ENCODE measurements around the gene XIRP1.
A peak's percentile ranks its signal among the peaks of the same experiment; 100 is the strongest.

Gene XIRP1

DNA sequence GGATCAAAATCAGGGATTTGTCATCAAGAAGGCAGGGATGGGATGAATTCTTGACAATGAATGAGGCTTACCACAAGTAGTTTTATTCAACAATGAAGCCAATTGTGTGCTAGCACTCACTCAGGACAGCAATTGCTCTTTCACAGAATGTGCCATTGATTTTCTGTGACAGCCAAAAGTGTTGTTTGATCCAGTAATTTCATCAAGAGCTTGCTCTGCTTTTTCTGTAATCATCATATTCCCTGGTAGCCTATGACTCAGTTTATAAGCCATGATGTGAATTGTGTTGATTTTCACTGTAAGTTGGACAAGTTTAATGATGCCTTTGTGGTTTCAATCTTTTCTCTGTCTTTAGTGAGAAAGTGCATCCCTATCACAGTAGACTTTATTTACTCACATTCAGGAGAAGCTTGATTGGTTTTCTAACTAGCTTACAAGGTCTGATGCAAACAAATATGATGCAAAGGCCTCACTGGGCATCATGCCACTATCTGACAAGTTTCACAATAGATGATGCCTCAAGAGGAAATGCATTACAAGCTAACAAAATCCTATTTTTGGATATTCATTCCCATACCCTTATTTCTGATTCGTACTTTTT lies 25.4 kb downstream of the XIRP1 start:
- DNase-seq: peak in 5 of 58 donors; percentile 19 to 69 (median 29)

DNA sequence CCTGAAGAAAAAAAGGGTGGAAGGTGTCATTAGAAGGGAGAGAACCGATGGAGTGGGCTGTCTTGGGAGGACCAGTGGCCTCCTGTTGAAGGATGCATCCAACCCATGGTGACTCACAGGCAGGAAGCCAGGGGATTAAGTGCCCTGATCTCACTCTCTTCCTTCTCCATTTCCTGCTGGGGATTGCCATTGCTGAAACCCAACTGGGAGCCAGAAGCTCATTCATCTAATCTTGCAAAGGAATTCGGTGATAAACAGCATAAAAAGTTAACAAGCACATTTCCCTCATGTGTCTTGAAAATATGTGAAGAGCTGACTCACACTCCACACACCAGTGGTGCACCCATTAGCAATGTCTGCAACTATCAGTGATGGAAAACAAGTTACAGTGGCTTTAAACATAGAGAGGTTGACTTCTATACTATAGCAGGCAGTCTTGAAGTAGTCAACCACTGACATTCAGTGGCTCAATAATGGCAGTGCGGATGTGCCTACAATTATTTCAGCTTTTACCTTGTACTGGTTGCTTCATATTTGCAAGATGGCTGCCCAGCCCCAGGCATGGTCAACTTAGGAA lies 26.2 kb downstream of the XIRP1 start:
- no peak for DNase-seq

DNA sequence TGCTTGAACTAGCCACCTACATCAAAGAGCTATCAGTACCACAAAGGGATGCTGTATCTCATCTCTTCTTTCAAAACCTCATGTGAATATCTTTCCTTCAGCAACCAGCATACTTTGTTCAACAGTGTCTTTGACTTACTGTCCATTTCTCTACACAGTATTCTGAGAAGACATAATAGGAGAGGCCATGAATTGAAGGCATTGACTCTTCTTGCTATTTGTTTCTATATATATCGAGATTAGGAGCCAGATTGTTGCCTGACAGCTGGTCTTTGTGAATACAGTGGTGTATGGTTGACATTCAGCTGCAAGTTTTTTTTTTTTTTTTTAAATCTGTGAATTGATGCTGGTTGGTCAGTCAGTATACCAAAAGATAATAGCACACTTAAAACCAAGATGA lies 26.9 kb downstream of the XIRP1 start:
- no peak for DNase-seq

DNA sequence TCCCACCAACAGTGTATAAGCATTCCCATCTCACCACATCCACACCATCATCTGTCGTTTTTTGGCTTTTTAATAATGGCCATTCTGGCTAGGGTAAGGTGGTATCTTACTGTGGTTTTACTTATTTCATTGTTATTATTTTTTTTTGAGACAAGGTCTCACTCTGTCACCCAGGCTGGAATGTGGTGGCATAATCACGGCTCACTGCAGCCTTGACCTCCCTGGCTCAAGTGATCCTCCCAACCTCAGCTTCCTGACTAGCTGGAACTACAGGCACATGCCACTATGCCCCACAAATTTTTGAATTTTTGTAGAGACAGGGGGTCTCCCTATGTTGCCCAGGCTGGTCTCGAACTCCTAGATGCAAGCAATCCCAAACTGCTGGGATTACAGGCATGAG lies 28.0 kb downstream of the XIRP1 start:
- no peak for DNase-seq

DNA sequence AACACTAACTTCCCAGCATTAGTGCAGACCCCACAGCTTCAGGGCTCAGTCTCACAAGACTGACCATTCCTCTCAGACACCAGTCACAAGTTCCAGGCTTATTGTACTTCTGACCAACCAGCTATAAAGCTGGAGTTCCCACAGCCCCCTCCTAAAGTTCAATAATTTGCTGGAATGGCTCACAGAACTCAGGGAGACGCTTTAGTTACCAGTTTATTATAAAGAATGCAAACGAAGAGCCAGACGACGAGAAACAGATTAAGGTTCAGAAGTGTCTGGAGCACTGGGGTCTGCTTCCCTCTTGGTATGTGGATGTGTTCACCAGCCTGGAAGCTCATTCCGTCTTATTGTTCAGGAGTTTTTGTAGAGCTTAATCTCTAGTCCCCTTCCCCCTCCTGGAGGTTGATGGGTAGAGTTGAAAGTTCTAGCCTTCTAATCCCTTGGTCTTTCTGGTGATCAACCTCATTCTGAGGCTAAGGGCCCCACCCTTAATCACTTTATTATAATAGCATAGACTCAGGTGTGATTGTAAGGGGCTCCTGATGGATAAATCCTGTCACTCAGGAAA lies 34.2 kb downstream of the XIRP1 start:
- DNase-seq: no peak

DNA sequence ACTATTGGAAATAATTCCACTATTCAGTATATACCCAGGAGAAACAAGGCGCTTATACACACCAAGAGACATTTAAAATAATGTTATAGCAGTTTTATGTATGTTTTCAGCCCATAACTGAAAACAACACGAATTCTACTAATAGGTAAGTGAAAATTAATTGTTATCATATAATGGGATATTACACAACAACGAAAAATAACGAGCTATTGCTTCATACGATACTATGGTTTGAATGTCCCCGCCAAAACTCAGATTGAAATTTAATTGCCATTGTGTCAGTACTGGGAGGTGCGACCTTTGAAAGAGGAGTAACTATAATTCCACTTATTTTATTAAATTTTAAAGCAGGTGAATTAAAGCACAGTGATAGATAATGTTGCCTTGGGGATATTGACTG lies 35.0 kb downstream of the XIRP1 start:
- no peak for DNase-seq

DNA sequence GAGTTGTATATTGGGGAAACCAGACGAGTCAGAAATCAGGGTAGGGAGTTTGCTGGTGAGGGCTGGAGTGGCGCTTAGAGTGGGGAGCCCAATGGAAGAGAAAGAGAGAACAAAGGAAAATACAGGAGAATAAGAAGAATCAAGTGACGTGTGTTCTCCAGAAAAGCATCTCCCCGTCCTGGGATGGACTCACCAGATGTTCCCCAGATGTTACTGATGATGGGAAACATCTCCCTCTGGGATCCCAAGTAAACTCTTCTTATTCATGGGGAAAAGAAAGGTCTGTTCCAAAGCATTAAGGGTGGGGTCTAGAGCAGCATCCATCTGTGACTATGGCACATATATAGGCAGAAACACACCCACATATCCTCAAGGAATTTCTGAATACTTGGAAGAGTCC lies 36.0 kb downstream of the XIRP1 start:
- DNase-seq: no peak

DNA sequence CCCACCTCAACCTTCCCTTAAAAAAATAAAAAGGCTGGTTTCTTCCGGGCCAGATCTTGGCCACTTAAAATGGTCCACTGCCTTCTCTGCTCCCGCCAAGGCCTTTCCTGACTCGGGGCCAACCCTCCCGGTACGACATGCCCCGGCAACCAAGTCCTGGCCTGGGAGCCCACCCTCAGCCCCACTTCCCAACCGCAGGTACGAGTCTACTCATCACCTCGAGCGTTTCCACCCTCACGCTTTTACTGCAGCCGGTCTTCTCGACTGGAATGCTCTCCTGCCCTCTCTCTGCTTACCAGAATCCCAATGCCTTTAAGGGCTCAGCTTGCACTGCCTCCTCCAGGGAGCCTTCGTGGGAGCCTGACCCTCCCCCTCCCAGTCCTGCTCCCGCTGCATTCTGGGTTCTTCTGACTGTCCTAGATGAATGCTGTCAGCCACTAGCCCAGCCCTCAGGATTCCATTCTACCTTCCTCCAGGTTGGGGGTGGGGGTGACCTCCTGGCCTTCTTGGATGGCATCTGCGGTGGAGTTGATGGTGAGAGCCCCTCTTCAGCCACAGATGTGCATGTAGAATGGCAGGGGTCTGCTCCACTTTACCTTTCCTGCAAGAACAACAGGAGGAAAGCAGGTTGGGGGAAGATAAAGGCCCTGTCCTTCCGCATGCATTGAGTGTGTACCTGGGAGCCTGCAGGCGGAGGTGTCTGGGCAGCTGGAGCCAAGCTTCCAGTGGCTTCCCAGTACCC lies 37.9 kb downstream of the XIRP1 start:
- DNase-seq: peak in 2 of 58 donors; percentile 39 to 55

DNA sequence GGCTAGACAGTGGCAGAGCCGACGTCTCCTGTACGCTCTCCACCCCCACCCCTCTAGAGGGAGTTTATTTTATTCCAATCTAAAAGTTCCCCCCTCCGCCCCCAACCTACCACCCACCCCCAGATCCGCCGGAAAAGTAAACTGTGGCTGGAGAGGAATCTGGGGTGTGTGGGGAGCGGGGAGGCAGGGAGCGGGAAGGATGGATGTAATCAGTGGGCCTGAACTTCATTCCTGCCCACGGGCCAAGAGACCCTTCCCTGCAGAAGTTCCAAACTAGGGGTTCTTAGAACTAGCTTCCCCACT lies 38.5 kb downstream of the XIRP1 start:
- no peak for DNase-seq

DNA sequence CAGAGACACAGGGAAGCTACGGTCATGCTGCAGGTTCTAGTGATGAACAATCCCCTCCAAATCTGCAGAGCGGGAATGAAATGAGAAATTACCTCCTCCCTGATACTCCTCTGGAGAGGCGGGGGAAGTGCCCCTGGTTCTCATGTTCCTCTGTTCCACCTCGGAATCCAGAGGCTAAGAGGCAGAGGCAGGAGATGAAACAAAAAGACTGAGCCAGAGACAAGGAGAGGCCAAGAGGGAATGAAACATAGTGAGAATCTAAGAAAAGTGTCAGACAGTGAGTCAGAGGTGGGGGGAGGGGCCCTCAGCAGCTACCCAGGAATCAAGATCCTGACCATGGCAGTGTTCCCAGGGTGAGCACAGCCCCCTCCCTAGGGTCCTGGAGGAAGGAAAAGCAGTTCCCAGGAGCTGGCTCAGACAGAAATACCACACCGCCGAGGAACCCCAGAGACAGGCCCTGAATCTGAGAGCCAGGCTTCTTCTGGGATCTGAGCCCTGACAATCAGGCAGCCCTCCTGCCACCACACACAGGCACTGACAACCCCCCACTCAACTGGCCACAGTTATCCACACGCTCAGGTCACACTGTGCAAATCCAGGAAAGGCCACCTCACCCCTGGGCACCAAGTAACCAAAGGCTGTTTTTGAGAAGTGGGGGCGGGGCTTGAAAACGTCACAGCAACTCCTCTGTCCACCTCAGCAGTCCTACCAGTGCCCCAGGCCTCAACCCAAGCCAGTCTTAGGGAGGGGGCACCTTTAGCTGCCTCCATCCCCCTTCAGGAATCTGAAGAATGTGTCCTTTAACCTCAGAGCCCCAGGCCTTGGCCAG lies 41.4 kb downstream of the XIRP1 start:
- peak in 54 of 58 donors; percentile 17 to 92 (median 62) for DNase-seq

DNA sequence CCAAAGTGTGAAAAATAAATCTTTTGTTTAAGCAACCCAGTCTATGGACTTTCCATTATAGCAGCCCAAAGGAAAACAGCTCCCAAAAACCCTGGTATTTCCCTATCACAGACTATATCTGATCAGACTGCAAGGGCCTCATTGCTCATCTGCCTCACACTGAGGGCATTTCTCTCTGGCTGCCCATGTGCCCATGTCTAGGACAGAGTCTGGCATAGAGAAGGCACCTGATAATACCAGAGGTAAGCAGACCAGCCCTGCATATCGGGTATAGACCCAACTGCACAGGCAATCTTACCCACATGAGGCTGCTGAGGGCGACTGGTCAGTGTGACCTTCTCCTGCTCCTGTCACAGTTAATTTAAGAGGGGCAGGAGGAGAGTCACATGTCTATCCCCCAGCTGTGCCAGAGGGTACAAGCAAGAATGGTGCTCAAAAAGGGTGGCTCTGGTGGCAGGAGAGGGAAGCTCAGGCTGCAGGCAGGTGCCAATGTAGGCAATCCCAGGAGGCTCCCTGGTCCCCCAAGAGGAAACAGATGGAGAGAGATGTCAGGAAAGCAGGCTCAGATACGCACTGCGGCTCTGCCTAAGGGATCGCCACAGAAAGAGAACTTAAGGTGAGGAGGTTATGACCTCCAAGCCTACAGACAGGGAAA lies 42.1 kb downstream of the XIRP1 start:
- peak in 4 of 58 donors; percentile 17 to 51 (median 40) for DNase-seq

DNA sequence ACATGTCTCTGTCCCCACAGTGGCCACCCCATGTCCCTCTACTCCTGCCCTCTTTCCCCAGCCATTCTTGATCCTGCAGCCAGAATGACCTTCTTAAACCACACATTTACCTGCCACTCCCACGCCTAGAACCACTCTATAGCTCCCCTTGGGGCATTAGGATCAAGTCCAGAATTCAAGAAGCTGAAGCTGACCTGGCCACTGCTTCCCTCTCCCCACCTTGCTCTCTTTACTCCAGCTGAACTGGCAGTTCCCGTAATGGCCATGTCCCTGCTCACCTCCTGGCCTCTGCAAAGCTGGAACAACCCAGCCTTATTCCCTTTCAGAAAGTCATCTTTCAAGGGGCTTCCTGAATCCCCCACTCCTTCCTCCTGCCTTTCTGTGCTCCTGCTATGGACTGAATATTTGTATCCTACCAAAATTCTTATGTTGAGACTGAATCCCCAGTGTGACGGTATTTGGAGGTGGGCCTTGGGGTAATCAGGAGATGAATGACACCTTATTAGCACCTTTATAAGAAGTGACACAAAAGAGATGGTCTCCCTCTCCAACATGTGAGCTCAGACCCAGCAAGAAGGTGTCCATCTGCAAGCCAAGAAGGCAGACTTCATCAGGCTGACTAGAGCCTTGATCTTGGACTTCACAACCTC lies 42.8 kb downstream of the XIRP1 start:
- DNase-seq: no peak

DNA sequence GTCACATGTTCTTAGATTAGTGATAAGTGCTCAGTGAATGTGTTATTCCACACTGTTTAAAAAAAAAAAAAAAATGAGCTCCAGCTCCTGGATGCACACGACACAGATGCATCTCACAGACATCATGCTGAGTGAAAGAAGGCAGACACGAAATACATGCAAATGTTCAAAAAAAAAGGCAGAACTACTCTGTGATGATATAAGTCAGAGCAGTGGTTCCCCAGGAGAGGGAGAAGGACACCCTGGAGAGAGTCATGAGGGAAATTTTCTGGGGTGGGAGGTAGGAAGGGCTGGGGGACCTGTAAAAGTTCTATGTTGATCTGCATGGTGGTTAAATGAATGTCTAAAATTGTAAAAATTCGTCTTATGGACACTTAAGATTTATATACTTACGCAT lies 43.3 kb downstream of the XIRP1 start:
- no peak for DNase-seq

DNA sequence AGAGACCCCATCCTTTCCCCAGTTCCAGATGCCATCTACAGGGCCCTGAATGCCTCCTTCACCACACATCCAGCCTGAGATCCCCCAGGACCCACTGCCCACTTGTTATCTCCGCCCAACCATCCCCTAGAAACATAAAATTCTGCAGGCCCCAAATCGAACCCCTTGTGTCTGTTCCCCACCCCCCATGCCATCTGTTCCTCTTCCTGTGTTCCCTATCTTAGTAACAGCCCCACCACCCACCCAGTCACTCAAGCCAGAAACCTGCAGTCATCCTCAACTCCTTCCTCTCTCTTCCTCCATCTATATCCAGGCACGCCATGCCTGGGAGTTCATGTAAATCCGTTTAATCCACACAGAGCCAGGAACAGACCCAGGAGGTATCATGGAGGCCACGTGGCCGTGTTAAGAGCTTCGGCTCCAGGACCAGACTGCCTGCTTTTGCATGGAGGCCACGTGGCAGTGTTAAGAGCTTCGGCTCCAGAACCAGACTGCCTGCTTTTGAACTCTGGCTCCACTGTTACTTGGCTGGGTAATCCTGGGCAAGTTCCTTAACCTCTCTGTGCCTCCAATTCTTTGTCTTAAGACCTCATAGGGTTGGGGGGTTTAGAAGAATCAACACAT lies 43.8 kb downstream of the XIRP1 start:
- peak in 4 of 58 donors; percentile 23 to 48 (median 44) for DNase-seq

DNA sequence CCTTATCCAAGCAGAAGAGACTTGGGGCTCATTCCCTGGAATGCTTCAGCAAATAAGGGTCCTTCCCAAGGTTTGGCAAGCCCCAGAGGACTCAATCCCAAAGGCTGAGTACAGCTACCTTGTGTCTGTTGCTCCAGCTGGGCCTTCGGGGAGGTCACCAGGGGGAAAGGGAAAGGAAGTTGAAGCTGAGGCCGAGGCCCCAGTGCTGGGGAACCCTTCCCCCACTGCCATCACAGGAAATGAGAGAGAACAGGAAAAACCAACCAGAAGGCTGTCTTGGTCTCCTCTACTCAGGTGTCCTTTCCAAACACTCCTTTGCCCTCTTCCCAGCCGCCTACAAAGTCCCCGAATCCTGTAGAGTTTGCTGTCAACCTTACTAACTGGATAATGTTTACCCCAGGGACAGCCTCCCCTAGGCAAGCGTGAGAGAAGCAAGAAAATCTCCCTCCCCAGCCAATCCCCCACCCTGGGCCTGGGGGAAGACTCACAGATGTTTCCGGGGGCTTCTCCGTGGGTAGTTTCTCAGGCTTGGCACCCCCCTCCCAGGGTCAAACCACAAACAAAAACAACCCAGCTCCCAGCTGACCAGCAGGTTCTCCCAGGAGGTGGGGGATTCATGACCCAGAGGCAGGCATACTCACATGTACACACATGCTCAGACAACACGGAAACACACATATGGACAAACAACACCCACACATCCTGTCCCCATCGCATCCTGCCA lies 44.5 kb downstream of the XIRP1 start:
- DNase-seq: peak in 5 of 58 donors; percentile 24 to 58 (median 46)

DNA sequence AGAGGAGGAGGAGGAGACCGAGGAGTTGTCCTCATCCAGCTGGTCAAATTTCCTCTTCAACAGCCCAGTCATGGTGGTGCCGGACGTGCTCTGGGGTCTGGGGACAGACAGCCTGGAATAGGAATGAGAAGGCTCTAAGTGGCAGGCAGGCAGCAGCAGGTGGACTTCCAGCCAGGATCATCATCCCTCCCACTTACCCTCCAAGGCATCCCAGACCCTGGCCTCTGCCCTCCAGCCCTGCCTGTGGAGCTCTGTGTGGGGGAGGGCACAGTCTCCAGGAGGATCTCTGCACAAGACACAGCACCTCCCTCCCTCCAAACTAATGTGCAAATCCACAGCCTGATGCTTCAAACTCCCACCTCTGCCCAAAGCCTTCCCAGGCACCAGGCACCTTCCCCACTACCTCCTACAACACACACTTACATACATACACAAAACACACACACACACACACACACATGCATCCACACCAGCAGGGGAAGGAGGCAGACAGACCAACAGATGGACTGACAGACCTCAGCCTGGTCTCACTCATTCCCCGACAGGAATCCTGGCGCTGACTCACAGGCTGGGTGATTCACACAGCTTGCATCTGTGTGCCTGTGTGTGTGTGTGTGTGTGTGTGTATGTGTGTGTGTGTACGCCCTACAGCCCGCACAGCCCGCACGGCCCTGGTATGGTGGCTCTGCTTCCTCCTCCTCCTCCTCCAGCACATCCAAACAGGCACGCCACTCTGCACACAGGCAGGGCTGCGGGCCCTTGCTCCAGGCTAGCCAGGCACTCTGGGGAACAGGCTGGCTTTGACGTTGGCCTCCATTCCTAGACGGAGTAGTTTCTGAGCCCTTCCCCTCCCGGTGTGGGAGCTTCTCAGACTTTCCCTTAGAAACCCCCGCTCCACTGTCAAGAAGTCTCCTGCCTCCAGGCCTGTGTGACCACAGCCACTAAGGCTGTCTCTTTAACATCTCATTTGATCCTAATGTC lies 45.5 kb downstream of the XIRP1 start:
- DNase-seq: peak in 52 of 58 donors; percentile 16 to 85 (median 60)

DNA sequence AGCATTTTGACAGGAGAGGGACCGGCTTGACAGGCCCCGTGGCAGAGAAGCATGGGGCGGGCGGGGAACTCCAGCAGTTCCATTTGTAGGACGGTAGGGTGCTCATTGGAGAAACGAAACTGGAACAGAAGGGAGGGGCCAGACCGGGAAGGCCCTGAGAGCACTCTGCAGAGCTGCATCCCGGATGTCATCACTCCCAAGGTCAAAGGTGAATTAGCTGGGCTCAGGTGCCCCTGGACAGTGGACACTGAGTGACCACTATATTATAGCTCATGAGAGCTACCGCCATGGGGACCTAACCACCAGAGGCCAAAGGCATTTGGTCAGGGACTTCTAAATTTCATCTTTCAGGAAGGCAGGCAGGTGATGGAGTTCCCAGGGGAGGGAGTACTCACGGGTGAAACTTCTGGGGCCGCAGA lies 46.3 kb downstream of the XIRP1 start:
- DNase-seq: peak in 4 of 58 donors; percentile 12 to 25 (median 20)

DNA sequence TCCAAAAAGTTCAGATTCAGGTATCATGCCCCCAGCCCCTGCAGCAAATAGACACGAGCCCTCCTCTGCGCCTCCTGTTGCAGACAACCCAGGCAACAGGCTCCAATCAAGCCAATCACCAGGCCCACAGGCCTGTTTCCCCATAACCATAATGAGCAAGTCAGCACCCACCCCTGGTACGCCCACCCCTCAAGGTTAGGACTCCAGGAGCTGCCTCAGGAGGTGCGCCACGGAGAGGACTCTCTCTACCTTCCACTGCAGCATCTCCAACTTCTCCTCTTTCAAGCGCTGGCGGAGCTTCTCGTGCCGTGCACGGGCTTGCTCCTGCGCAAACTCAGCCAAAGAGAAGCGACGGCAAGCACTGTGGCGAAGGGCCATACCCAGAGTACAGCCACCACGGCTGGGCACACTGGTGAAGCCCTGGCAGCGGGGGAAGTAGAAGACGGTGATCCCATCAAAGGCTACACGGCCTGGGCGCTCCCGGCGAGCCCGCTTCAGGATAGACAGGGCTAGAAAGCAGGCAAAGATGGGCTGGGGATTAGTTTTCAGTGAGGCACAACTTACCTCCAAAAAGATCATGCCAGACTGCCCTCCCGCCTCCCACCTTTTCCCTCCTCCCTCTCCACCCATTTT lies 47.5 kb downstream of the XIRP1 start:
- DNase-seq: no peak

Measured in anterior cingulate cortex (tissue), 58 donors.